Esophagus muscularis mucosa (tissue), 4 donors: Measurements from ENCODE around the gene TRAPPC11. TPM values are rescaled to one million over a fixed set of nuclear protein-coding genes. Genes with fewer than 3 reads are reported as not detected.
A peak's percentile ranks its signal among the peaks of the same experiment; 100 is the strongest.

ENCODE experiments used
- DNase-seq: peaks from one replicate; pipeline ENCODE4 v3.0.0-alpha.2; 2017; ENCODE audit errors: extremely low spot score
- H3K27ac ChIP-seq, 4 donors: fragments of 200-600 bp; sonication (generic); replicated peaks in 1 of 4; 1 replicate in 3 of 4; 2 replicates in 1 of 4; pipeline ENCODE4 v1.5.1; 2016 to 2019; ENCODE audit warnings: mild to moderate bottlenecking in 1 of 4
- H3K27me3 ChIP-seq, 4 donors: fragments of 200-600 bp; sonication (generic); one replicate each; pipeline versions ENCODE4 v1.5.1 to v1.6.0; 2016 to 2019
- H3K36me3 ChIP-seq, 4 donors: fragments of 200-600 bp; sonication (generic); one replicate each; pipeline ENCODE4 v1.5.1; 2016 to 2019
- H3K4me1 ChIP-seq, 4 donors: fragments of 200-600 bp; sonication (generic); one replicate each; pipeline ENCODE4 v1.5.1; 2016 to 2019
- H3K4me3 ChIP-seq, 4 donors: fragments of 200-600 bp; sonication (generic); 1 replicate in 2 of 4; 2 replicates in 2 of 4; pipeline ENCODE4 v1.5.1; 2016 to 2019; ENCODE audit warnings: mild to moderate bottlenecking in 4 of 4, moderate library complexity in 1 of 4
- H3K9me3 ChIP-seq, 4 donors: fragments of 200-600 bp; sonication (generic); 1 replicate in 3 of 4; 2 replicates in 1 of 4; pipeline ENCODE4 v1.5.1; 2016 to 2019
- CTCF ChIP-seq, 3 experiments: fragments of 200-600 bp in 2 of 3; fragments of 450-650 bp in 1 of 3; sonication (generic) in 2 of 3; IDR thresholded peaks; one replicate each; pipeline ENCODE4 v1.5.1; 2017 to 2019; ENCODE audit warnings: antibody characterized with exemption in 3 of 3, mild to moderate bottlenecking in 2 of 3, moderate library complexity in 1 of 3
- EP300 ChIP-seq: sonication (generic); formaldehyde crosslinking; IDR thresholded peaks from one replicate; pipeline ENCODE4 v1.6.1; 2017; ENCODE audit warnings: antibody characterized with exemption
- POLR2A ChIP-seq: fragments of 450-650 bp; IDR thresholded peaks from one replicate; pipeline ENCODE4 v1.6.1; 2017; ENCODE audit warnings: antibody characterized with exemption, moderate library complexity, mild to moderate bottlenecking, low read depth
- POLR2AphosphoS5 ChIP-seq, 2 donors: sonication (generic); formaldehyde crosslinking; IDR thresholded peaks; one replicate each; pipeline ENCODE4 v1.6.1; 2017; ENCODE audit warnings: antibody characterized with exemption in 2 of 2
- WGBS: methylation state at CpG from one replicate; pipeline ENCODE4 v1.1.5; 2018; 5-methylcytosine and 5-hydroxymethylcytosine counted together
- intact Hi-C: fragments of 100-400 bp; cut with DNase I; formaldehyde crosslinking; loops from one replicate; pipeline ENCODE4 v1.15.1; 2023
- total RNA-seq, 4 donors: library from RNA; depleted of rRNA; stranded (reverse); fragments of >200 nt; gene quantifications; one replicate each; pipeline versions ENCODE4 v1.1.0 to v1.2.1, GENCODE V29; 2016

Gene TRAPPC11
- total RNA-seq, 4 donors from 2014 or later, result 35.6 to 42.8 (median 39.7) TPM

- no peak overlapping the region for H3K27ac ChIP-seq
- no peak overlapping the region for H3K4me3 ChIP-seq
- TF ChIP-seq POLR2A, result no peak
- no peak for TF ChIP-seq CTCF (IDR thresholded peaks at IDR 0.05)
- no peak for DNase-seq
- no peaks in the 10 kb centered on the region for H3K9me3 ChIP-seq
- H3K36me3 ChIP-seq, result peaks cover 16 to 53% (median 43%) of the 10 kb centered on the region in 4 donors
- WGBS, result 74% methylated on average over 7 of the region's 7 CpGs
- no peaks in the 10 kb centered on the region for H3K27me3 ChIP-seq
- H3K4me1 ChIP-seq, result no peaks in the 10 kb centered on the region
- intact Hi-C loops, result no loop called here
Observed at GRCh38 chr4:183714626-183715025, 55.5 kb downstream of the TRAPPC11 start.

GRCh38 chr4:183716302-183716701 is 57.2 kb downstream of the TRAPPC11 start:
- no peak overlapping the region for H3K4me3 ChIP-seq
- TF ChIP-seq POLR2A, result no peak
- no peak for TF ChIP-seq POLR2AphosphoS5 (IDR thresholded peaks at IDR 0.05)
- no peak for TF ChIP-seq EP300
- TF ChIP-seq CTCF (IDR thresholded peaks at IDR 0.05), result no peak
- 85% methylated on average over 4 of the region's 4 CpGs for WGBS
- no peak for DNase-seq
- intact Hi-C loops, result no loop called here
- H3K4me1 ChIP-seq, result peaks cover 0 to 4% (median 0%) of the 10 kb centered on the region in 4 donors
- no peak overlapping the region for H3K27ac ChIP-seq
- H3K9me3 ChIP-seq, result no peaks in the 10 kb centered on the region
- peaks cover 16 to 37% (median 28%) of the 10 kb centered on the region in 4 donors for H3K36me3 ChIP-seq
- no peaks in the 10 kb centered on the region for H3K27me3 ChIP-seq

GRCh38 chr4:183718876-183719275 is 59.8 kb downstream of the TRAPPC11 start:
- no peak for TF ChIP-seq EP300
- TF ChIP-seq POLR2A, result no peak
- no peak for TF ChIP-seq POLR2AphosphoS5 (IDR thresholded peaks at IDR 0.05)
- no peak for TF ChIP-seq CTCF (IDR thresholded peaks at IDR 0.05)
- no peak overlapping the region for H3K4me3 ChIP-seq
- H3K27ac ChIP-seq, result no peak overlapping the region
- H3K9me3 ChIP-seq, result no peaks in the 10 kb centered on the region
- H3K27me3 ChIP-seq, result peaks cover 0 to 6% (median 0%) of the 10 kb centered on the region in 4 donors
- WGBS, result 70% methylated on average over 5 of the region's 5 CpGs
- peaks cover 5 to 23% (median 9%) of the 10 kb centered on the region in 4 donors for H3K4me1 ChIP-seq
- intact Hi-C loops, result no loop called here
- no peak for DNase-seq
- H3K36me3 ChIP-seq, result peaks cover 0 to 11% (median 5%) of the 10 kb centered on the region in 4 donors

- intact Hi-C loops, result no loop called here
- H3K36me3 ChIP-seq, result no peaks in the 10 kb centered on the region
- H3K27me3 ChIP-seq, result peaks cover 0 to 6% (median 0%) of the 10 kb centered on the region in 4 donors
- H3K4me1 ChIP-seq, result peaks cover 5 to 23% (median 9%) of the 10 kb centered on the region in 4 donors
- H3K27ac ChIP-seq, result peak overlapping the region in 1 of 4 donors; percentile 57
- WGBS, result 32% methylated on average over 37 of the region's 38 CpGs
- peak; percentile 83 for DNase-seq
- H3K4me3 ChIP-seq, result peak overlapping the region; percentile 62 to 73 (median 64)
- H3K9me3 ChIP-seq, result no peaks in the 10 kb centered on the region
- no peak for TF ChIP-seq POLR2A
- peak; percentile 34 to 46 (median 44) for TF ChIP-seq CTCF (IDR thresholded peaks at IDR 0.05)
- TF ChIP-seq POLR2AphosphoS5 (IDR thresholded peaks at IDR 0.05), result peak in 1 of 2 donors; percentile 49
Observed at GRCh38 chr4:183721207-183722081, 62.4 kb downstream of the TRAPPC11 start.
